ENCODE data around the gene AKT3. TPM values are rescaled to one million over a fixed set of nuclear protein-coding genes. Genes with fewer than 3 reads are reported as not detected.

Gene AKT3
- total RNA-seq, 1 donor from 2014 or later = 36.2 TPM

GRCh38 chr1:243646841-243647240, 203.2 kb downstream of the AKT3 start:
- H3K27me3 ChIP-seq = no peaks in the 10 kb centered on the region
- no peak overlapping the region for H3K4me2 ChIP-seq
- no peak overlapping the region for H3K9ac ChIP-seq
- H3K4me1 Mint-ChIP-seq = no peaks in the 10 kb centered on the region
- peaks cover 50% of the 10 kb centered on the region for H3K36me3 Mint-ChIP-seq
- no peak for DNase-seq (ENCODE audit: low spot score)
- H4K20me1 ChIP-seq (ENCODE audit: low read depth) = no peaks in the 10 kb centered on the region
- no peak overlapping the region for H2AFZ ChIP-seq (replicated peaks)
- TF ChIP-seq EZH2phosphoT487 (IDR thresholded peaks at IDR 0.05) (no peak), CTCF (IDR thresholded peaks at IDR 0.05) (no peak), EZH2 (IDR thresholded peaks at IDR 0.05) (no peak)
- peaks cover 40% of the 10 kb centered on the region for H3K9me3 Mint-ChIP-seq
- H3K27ac ChIP-seq = no peak overlapping the region
- no peaks in the 10 kb centered on the region for H3K27me3 Mint-ChIP-seq (ENCODE audit: insufficient read depth, low read depth)
- no peaks in the 10 kb centered on the region for H3K9me3 ChIP-seq (ENCODE audit: low read depth)
- no peak overlapping the region for H3K27ac Mint-ChIP-seq
- H3K79me2 ChIP-seq (ENCODE audit: low read depth) = no peaks in the 10 kb centered on the region
- no peaks in the 10 kb centered on the region for H3K36me3 ChIP-seq
- no peak overlapping the region for H3K4me3 ChIP-seq
- peaks cover 3% of the 10 kb centered on the region for H3K4me1 ChIP-seq
- no peak overlapping the region for H3K4me3 Mint-ChIP-seq
- H3F3A ChIP-seq (ENCODE audit: low read depth) = no peaks in the 10 kb centered on the region

- Histone ChIP-seq H3K27me3 (no peaks in the 10 kb centered on the region), H3K4me1 (peaks cover 3% of the 10 kb centered on the region), H3K36me3 (no peaks in the 10 kb centered on the region), H3K9me3 (ENCODE audit: low read depth) (no peaks in the 10 kb centered on the region), H3K79me2 (ENCODE audit: low read depth) (no peaks in the 10 kb centered on the region), H3K4me2 (no peak overlapping the region), H3F3A (ENCODE audit: low read depth) (no peaks in the 10 kb centered on the region), H4K20me1 (ENCODE audit: low read depth) (no peaks in the 10 kb centered on the region), H3K27ac (no peak overlapping the region), H3K4me3 (no peak overlapping the region), H2AFZ (replicated peaks) (no peak overlapping the region), H3K9ac (no peak overlapping the region)
- no peak for DNase-seq (ENCODE audit: low spot score)
- TF ChIP-seq EZH2 (IDR thresholded peaks at IDR 0.05) (no peak), CTCF (IDR thresholded peaks at IDR 0.05) (no peak), EZH2phosphoT487 (IDR thresholded peaks at IDR 0.05) (no peak)
- H3K27ac Mint-ChIP-seq = no peak overlapping the region
- no peaks in the 10 kb centered on the region for H3K27me3 Mint-ChIP-seq (ENCODE audit: insufficient read depth, low read depth)
- peaks cover 30% of the 10 kb centered on the region for H3K9me3 Mint-ChIP-seq
- H3K36me3 Mint-ChIP-seq = peaks cover 43% of the 10 kb centered on the region
- H3K4me3 Mint-ChIP-seq = no peak overlapping the region
- H3K4me1 Mint-ChIP-seq = no peaks in the 10 kb centered on the region
Observed at GRCh38 chr1:243645281-243645680, 204.8 kb downstream of the AKT3 start.

GRCh38 chr1:243642936-243643335, 207.1 kb downstream of the AKT3 start:
- DNase-seq (ENCODE audit: low spot score) = no peak

More at GRCh38 chr1:243642936-243643335, 207.1 kb downstream of the AKT3 start:
- H3K36me3 Mint-ChIP-seq = peaks cover 47% of the 10 kb centered on the region
- no peaks in the 10 kb centered on the region for H3K4me1 Mint-ChIP-seq
- H3K9me3 Mint-ChIP-seq = peaks cover 30% of the 10 kb centered on the region
- Histone ChIP-seq H4K20me1 (ENCODE audit: low read depth) (no peaks in the 10 kb centered on the region), H3K27me3 (no peaks in the 10 kb centered on the region), H3K9me3 (ENCODE audit: low read depth) (no peaks in the 10 kb centered on the region), H3F3A (ENCODE audit: low read depth) (no peaks in the 10 kb centered on the region), H3K79me2 (ENCODE audit: low read depth) (no peaks in the 10 kb centered on the region), H3K4me1 (peaks cover 3% of the 10 kb centered on the region), H3K27ac (no peak overlapping the region), H3K36me3 (peaks cover 9% of the 10 kb centered on the region), H3K9ac (no peak overlapping the region), H2AFZ (replicated peaks) (no peak overlapping the region), H3K4me2 (no peak overlapping the region), H3K4me3 (no peak overlapping the region)
- H3K27me3 Mint-ChIP-seq (ENCODE audit: insufficient read depth, low read depth) = peaks cover 2% of the 10 kb centered on the region
- H3K4me3 Mint-ChIP-seq = no peak overlapping the region
- TF ChIP-seq CTCF (IDR thresholded peaks at IDR 0.05) (no peak), EZH2 (IDR thresholded peaks at IDR 0.05) (no peak), EZH2phosphoT487 (IDR thresholded peaks at IDR 0.05) (no peak)
- no peak overlapping the region for H3K27ac Mint-ChIP-seq

Measured in neural progenitor cell (in vitro differentiated cells).